ENCODE results near the gene NSMCE1. TPM values are rescaled to one million over a fixed set of nuclear protein-coding genes. Genes with fewer than 3 reads are reported as not detected.

NSMCE1 gene, protein sequence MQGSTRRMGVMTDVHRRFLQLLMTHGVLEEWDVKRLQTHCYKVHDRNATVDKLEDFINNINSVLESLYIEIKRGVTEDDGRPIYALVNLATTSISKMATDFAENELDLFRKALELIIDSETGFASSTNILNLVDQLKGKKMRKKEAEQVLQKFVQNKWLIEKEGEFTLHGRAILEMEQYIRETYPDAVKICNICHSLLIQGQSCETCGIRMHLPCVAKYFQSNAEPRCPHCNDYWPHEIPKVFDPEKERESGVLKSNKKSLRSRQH
- 19.3 and 25.3 TPM in 2 replicates for total RNA-seq (2021)
- long read RNA-seq, transcript NSMCE1-201 (8 exons, 1,067 nt), result major isoform, 47 of 59 reads
- long read RNA-seq, partial matches to known transcripts, result 4 of 59 reads
- long read RNA-seq, other reads (novel, unspliced or antisense), result 8 of 59 reads

DNA sequence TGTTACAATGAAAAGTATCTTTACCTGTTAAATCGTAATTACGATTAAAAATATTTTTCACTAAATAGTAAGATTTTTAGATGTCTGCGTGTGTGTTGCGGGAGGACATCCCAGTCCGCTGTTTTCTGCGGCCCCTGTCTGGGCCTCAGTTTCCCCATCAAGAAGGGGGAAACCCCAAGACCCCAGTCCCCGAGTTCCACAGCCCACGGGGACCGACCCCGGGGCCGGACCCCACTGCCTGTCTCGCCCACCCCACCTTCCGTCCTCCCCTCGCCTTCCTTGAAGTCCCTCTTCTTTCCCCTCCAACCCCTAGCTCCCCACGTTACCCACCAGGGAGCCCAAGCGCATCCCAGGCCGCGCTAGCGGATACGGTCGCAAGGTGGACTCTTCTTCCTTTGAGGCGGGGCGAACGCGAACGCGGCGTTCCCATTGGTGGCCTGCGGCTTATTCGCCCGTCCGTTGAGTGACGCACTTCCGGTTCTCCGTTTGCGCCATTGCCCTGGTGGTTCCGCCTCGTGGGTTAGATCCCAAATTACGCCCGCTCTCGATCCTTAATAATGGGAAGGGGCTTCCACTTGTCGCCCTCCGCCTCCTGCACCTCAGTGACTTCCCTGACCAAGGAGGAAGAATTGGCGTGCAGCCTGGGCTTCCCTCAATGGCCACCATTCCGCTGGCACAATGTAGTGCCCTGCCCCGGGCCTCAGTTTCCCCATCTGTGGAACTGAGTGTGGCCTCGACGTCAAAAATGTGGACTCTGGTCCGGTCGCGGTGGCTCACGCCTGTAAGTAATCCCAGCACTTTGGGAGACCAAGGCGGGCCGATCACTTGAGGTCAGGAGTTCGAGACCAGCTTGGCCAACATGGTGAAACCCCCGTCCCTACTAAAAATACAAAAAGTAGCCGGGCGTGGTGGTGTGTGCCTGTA, at the start of gene NSMCE1:
NSMCE1 (minus strand) TSS at position 397 of the 924 bp plus-strand sequence. CDS start 11,202 bp downstream, outside the sequence.
- Mint-ChIP-seq H3K27ac (peak within 1 kb of the TSS in 2 of 3 experiments; percentile 80 to 88; a peak in 2 of 7 replicates), H3K4me3 (peak within 1 kb of the TSS; percentile 73 to 83), H3K4me1 (peaks cover 7 to 9% of the 10 kb centered on the region in 2 experiments), H3K27me3 (ENCODE audit: low read depth) (no peaks in the 10 kb centered on the region; the same call in 1 of the 2 replicates), H3K9me3 (peaks cover 3% of the 10 kb centered on the region in 2 experiments; a peak in 2 of 5 replicates), H3K36me3 (ENCODE audit: insufficient read depth in 1 of 3, low read depth in 3 of 3) (peaks cover 2 to 4% (median 3%) of the 10 kb centered on the region in 3 experiments; a peak in 3 of 7 replicates)
- Histone ChIP-seq H2BK15ac (ENCODE audit: low read depth, low read length) (no peak within 1 kb of the TSS), H2BK5ac (ENCODE audit: insufficient read length, low read length) (no peak within 1 kb of the TSS), H3K27ac (ENCODE audit: insufficient read length, low read depth, low read length) (no peak within 1 kb of the TSS), H3K4ac (ENCODE audit: low read depth, low read length) (no peak within 1 kb of the TSS), H3K14ac (ENCODE audit: insufficient read depth, low read length) (peak within 1 kb of the TSS; percentile 80; the same call in 1 of the 2 replicates), H2BK12ac (ENCODE audit: insufficient read length, low read depth, low read length) (no peak within 1 kb of the TSS), H4K8ac (replicated peaks; ENCODE audit: insufficient read length, low read depth, low read length) (no peak within 1 kb of the TSS), H3K27me3 (ENCODE audit: insufficient read depth, low read length) (no peaks in the 10 kb centered on the region), H3K9ac (ENCODE audit: extremely low read depth, insufficient read length, low read length) (peak within 1 kb of the TSS; percentile 52), H4K91ac (ENCODE audit: insufficient read length, low read depth, low read length) (no peak within 1 kb of the TSS), H2BK20ac (ENCODE audit: low read depth, low read length, poor library complexity, severe bottlenecking) (no peak within 1 kb of the TSS), H3K23ac (ENCODE audit: insufficient read length, low read depth, low read length) (no peak within 1 kb of the TSS), H3T11ph (ENCODE audit: low read length) (no peak within 1 kb of the TSS), H4K20me1 (ENCODE audit: control insufficient read depth, insufficient read depth, insufficient read length) (no peaks in the 10 kb centered on the region), H4K5ac (ENCODE audit: insufficient read length, low read depth, low read length) (peak within 1 kb of the TSS; percentile 69), H3K79me1 (ENCODE audit: insufficient read depth, low read depth, low read length, poor library complexity, severe bottlenecking) (no peaks in the 10 kb centered on the region), H3K79me2 (ENCODE audit: insufficient read depth, low read length) (no peaks in the 10 kb centered on the region), H2AFZ (ENCODE audit: low read length) (no peak within 1 kb of the TSS), H3K4me2 (ENCODE audit: insufficient read depth, insufficient read length, low read length) (peak within 1 kb of the TSS; percentile 55), H3K4me1 (ENCODE audit: insufficient read depth, low read length) (no peaks in the 10 kb centered on the region; the same call in 1 of the 2 replicates), H3K18ac (ENCODE audit: insufficient read length, low read depth, low read length) (peak within 1 kb of the TSS; percentile 89), H2AK5ac (ENCODE audit: insufficient read length, low read length) (no peak within 1 kb of the TSS), H3K23me2 (ENCODE audit: insufficient read length, low read depth, low read length, poor library complexity, severe bottlenecking) (no peaks in the 10 kb centered on the region), H3K9me3 (ENCODE audit: control insufficient read depth, low read depth, low read length) (no peaks in the 10 kb centered on the region), H2BK120ac (ENCODE audit: low read depth, low read length, poor library complexity, severe bottlenecking) (no peak within 1 kb of the TSS), H3K56ac (ENCODE audit: insufficient read length, low read depth, low read length) (no peak within 1 kb of the TSS)
- peak; percentile 94 for DNase-seq
- TF ChIP-seq, protein P1, sequence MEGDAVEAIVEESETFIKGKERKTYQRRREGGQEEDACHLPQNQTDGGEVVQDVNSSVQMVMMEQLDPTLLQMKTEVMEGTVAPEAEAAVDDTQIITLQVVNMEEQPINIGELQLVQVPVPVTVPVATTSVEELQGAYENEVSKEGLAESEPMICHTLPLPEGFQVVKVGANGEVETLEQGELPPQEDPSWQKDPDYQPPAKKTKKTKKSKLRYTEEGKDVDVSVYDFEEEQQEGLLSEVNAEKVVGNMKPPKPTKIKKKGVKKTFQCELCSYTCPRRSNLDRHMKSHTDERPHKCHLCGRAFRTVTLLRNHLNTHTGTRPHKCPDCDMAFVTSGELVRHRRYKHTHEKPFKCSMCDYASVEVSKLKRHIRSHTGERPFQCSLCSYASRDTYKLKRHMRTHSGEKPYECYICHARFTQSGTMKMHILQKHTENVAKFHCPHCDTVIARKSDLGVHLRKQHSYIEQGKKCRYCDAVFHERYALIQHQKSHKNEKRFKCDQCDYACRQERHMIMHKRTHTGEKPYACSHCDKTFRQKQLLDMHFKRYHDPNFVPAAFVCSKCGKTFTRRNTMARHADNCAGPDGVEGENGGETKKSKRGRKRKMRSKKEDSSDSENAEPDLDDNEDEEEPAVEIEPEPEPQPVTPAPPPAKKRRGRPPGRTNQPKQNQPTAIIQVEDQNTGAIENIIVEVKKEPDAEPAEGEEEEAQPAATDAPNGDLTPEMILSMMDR (conservative IDR thresholded peaks at IDR 0.05), result no peak
- no CpG with 5 or more reads among the region's 58 CpGs for WGBS (ENCODE audit: extremely low coverage, insufficient read length, low lambda C conversion rate)

Measured in H9 (cell line).